ENCODE measurements around the gene VIPR2. TPM values are rescaled to one million over a fixed set of nuclear protein-coding genes. Genes with fewer than 3 reads are reported as not detected.
"Not testable (repeated sequence)": the region's sequence is repeated elsewhere in the genome, so short reads cannot be mapped to it uniquely, and the experiment has no call there.

Gene VIPR2
- polyA plus RNA-seq, 3 donors = 2.5 to 2.6 (median 2.5) TPM

DNA sequence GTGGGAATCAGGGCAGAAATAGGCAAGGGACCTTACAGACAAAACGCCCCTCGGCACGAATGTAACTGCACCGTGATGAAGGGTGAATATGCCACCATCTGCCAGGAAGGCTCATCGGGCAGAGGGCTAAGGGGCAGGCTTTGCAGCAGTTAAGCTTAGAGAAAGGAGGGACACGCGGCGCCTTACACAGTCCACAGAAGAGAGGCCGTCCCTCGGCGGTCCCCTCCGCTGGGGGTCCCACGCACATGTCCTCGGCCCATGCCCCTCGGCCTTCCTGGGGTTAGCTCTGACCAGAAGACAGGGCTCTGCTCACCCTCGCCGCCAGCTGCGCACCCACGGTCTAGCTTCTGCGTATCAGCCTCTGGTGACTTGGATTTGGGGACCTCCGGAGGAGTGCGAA, 147.2 kb downstream of the VIPR2 start:
- no peak for DNase-seq (ENCODE audit: low read depth in 3 of 3, low spot score in 2 of 3)

DNA sequence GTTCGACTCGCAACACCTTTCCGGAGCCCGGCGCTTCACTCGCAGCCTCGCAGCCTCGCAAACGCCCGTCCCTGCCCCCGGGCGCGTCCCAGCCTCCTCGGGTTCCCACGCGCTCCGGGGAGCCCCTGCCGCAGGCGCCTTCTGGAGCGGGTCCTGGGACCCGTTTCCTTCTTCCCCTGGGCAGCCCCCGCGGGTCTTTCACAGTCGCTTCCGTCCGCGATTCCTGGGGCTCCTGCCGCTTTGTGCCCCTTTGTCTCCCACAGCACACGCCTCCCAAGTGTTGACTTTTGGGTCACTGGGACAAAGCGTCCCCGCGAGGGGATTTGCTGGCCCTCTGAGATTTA, 147.6 kb downstream of the VIPR2 start:
- DNase-seq (ENCODE audit: low read depth in 3 of 3, low spot score in 2 of 3) = no peak

DNA sequence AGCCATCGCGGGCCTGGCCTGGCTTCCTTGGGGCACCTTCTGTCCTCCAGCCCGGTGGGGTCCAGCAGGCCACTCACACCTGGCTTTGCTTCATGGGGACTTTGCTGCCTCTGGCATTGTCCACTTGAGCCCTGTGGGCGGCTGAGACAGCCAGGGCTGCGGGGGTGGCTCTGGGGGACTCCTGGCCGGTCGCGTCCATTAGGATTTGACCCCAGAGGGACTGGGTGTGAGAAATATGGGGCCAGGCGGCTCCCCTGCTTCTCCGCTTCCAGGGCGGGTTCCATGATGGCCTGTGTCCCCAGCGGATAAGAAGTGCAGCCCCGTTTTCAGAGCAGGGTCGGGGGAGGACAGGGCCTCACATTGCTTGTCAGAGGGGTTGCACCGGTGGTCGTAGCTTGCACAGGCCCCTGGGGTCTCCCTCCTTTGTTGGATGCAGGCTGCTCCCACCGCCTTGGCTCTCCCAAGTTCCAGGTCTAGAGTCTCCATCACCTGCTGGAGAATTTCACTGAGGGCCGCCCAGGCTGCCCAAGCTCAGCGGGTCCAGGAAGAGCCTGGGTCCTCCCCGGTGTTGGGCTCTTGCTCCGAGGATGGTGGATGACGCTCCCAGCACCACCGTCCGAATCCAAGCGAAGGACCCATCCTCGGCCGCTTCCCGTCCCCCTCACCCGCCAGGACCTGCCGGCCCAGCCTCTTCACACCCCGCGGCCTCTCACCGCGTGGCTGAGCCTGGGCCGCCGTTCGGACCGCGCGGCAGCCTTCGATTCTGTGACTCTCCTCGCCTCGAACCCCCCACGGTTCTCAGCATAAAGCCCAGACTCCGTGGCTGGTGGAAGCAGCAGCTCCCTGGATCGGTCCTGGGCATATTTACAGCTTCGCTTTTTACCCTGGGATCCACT, 148.2 kb downstream of the VIPR2 start:
- no peak for DNase-seq (ENCODE audit: low read depth in 3 of 3, low spot score in 2 of 3)

DNA sequence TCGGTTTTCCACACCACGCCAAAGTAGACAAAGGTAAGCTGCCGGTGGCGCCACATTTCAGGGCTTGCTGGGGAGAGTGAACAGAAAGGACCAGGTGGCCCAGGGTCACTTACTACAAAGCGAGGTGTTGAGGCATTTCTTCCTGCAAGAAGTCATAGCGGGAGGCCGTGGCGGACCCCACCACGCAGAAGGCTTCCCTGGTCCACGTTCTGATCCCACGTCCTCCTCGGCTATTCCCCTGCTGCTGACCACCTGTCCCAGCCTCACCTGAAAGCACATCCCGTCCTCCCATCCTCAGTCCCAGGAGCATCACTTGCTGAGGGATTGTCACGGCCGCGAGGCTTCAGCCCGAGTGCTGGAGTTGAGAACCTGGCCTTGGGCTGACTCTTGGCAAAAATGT, 149.2 kb downstream of the VIPR2 start:
- DNase-seq (ENCODE audit: low read depth in 3 of 3, low spot score in 2 of 3) = no peak

DNA sequence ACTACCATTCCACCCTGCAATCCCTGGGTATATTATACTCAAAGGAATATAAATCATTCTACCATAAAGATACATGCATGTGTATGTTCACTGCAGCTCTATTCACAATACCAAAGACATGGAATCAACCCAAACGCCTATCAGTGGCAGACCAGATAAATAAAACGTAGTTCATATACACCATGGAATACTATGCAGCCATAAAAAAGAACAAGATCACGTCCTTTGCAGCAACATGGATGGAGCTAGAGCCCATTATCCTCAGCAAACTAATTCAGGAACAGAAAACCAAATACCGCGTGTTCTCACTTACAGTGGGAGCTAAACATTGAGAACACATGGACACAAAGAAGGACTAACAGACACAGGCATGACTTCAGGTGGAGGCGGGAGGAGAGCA, 150.0 kb downstream of the VIPR2 start:
- no peak for DNase-seq (ENCODE audit: low read depth in 3 of 3, low spot score in 2 of 3)

DNA sequence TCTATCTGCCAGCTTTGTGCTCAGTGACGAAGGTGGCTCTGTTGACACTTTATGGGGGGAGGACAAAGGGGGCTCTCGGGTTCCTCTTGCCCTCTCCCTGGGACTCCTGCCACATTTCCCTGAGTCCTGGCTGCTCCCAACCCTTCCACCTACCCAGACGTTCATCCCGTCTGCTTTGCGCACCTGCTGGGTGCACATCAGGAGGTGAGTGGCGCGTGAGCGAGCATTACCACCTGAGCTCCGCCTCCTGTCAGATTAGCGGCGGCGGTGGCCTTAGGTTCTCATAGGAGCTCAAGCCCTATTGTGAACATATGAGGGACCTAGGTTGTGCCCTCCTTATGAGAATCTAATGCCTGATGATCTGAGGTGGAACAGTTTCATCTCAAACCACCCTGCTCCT, 151.1 kb downstream of the VIPR2 start:
- no peak for DNase-seq (ENCODE audit: low read depth in 3 of 3, low spot score in 2 of 3)

DNA sequence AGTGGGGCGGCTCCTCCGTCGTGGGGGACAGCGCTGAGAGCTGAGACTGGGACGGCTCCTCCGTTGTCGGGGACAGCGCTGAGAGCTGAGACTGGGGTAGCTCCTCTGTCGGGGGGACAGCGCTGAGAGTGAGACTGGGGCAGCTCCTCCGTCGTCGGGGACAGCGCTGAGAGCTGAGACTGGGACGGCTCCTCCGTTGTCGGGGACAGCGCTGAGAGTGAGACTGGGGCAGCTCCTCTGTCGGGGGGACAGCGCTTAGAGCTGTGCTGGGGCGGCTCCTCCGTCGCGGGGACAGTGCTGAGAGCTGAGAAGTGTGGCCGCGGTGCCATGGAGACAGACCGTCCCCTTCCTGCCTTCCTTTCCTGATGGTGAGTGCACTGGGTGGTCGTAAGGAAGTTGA, 151.9 kb downstream of the VIPR2 start:
- no peak for DNase-seq (ENCODE audit: low read depth in 3 of 3, low spot score in 2 of 3)

DNA sequence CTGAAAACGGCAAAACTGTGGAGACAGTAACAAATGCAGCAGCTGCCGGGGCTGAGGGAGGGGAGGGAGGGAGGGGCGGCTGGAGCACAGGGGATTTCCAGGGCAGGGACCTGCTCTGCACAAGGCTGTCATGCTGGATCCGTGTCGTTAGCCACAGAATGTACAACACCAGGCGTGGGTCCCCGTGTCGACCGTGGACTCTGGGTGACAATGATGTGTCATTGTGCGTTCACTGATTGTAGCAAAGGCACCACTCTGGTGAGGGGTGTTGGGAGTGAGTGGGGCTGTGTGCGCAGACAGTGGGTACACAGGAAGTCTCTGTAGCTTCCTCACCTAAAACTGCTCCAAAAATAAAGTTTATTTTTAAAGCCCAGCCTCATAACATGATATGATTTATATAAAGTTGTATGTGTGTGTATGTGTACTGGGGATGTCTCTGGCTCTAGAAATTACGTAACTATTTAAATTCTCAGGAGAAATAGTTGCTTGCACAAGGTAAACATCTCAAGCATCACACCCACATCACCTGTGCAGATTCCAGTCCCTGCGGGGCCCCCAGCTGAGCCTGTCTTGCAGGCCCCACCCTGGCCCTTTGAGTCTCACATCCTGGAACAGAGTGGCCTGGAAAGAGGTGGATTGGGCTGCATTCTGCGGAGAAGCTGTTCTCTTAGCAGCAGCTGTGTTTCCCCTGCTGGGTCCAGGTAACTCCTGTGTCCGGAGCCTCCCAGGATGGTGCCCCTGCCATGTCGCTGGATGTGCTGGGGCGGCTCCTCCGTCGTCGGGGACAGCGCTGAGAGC, 152.6 kb downstream of the VIPR2 start:
- DNase-seq (ENCODE audit: low read depth in 3 of 3, low spot score in 2 of 3) = no peak

DNA sequence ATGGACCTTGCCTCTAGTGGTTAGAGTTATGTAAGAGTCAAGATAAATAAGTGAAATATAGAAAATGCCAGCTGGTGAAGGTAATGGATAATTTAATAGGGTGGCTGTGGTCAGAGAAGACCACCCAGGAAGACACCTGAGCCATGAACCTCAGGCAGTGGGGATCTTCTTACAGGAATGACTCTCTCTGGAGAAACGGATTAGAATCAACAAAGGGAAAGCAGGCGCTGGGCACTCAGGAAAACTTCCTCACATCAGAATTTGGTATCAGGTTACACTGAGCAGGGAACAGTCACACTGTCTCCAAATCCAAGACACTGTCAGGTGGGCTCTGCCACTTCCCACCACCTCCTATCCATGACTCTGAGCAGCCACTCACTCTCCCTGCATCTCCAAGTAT, 155.7 kb downstream of the VIPR2 start:
- no peak for DNase-seq (ENCODE audit: low read depth in 3 of 3, low spot score in 2 of 3)

DNA sequence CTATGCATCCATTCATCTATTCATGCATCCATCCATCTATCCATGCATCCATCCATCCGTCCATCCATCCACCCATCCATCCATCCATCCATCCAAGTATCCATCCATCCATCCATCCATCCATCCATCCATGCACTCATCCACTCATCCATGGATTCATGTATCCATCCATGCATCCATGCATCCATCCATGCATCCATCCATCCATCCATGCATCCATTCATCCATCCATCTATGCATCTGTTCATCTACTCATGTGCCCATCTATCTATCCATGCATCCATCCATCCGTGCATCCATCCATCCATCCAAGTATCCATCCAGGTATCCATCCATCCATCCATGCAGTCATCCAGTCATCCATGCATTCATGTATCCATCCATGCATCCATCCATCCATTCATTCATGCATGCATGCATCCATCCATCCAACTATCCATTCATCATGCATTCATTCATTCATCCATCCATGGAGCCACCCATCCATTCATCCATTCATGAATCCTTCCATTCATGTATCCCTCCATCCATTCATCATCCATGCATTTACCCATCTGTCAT, 156.3 kb downstream of the VIPR2 start:
- DNase-seq (ENCODE audit: low read depth in 3 of 3, low spot score in 2 of 3) = no peak

DNA sequence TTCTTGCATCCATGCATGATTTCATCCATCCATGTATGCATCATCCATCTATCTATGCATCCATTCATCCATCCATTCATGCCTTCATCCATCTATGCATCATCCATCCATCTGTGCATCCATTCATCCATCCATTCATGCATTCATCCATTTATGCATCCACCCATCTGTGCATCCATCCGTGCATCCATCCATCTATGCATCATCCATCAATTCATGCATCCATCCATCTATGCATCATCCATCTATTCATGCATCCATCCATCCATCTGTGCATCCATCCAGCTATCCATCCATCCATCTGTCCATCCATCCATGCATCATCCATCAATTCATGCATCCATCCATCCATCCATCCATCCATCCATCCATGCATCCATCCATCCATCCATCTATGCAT, 157.0 kb downstream of the VIPR2 start:
- no peak for DNase-seq (ENCODE audit: low read depth in 3 of 3, low spot score in 2 of 3)

DNA sequence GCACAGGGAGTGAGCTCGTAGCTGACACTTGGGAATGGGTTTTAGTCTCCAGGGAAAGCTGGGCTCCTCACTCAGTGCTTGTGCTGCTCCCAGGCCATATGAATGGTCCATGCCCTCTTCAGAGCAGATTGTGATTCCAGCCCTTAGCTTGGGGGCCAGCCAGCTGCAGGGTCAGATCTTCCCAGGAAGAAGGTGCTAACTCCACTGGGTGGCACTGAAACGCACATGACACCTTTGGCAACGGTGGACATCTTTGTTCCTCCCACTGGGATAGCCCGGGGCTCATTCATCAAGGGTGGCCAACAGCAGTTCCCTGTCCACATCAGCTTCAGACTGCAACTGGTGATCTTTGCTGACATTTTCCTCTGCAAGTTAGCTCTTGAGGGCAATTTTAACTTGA, 159.1 kb downstream of the VIPR2 start:
- DNase-seq (ENCODE audit: low read depth in 3 of 3, low spot score in 2 of 3) = no peak

DNA sequence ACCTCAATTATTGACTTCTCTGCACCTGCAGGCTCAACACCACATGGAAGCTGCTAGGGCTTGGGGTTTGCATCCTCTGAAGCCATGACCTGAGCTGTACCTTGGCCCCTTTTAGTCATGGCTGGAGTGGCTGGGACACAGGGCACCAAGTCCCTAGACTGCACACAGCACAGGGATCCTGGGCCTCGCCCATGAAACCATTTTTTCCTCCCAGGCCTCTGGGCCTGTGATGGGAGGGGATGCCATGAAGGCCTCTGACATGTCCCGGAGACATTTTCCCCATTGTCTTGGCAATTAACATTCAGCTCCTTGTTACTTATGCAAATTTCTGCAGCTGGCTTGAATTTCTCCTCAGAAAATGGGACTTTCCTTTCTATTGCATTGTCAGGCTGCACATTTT, 160.7 kb downstream of the VIPR2 start:
- not testable (repeated sequence) for DNase-seq (ENCODE audit: low read depth in 3 of 3, low spot score in 2 of 3)

DNA sequence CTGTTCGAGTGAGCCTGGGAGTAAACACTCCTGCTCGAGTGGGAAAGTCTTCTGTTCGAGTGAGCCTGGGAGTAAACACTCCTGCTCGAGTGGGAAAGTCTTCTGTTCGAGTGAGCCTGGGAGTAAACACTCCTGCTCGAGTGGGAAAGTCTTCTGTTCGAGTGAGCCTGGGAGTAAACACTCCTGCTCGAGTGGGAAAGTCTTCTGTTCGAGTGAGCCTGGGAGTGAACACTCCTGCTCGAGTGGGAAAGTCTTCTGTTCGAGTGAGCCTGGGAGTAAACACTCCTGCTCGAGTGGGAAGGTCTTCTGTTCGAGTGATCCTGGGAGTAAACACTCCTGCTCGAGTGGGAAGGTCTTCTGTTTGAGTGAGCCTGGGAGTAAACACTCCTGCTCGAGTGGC, 162.6 kb downstream of the VIPR2 start:
- not testable (repeated sequence) for DNase-seq (ENCODE audit: low read depth in 3 of 3, low spot score in 2 of 3)

DNA sequence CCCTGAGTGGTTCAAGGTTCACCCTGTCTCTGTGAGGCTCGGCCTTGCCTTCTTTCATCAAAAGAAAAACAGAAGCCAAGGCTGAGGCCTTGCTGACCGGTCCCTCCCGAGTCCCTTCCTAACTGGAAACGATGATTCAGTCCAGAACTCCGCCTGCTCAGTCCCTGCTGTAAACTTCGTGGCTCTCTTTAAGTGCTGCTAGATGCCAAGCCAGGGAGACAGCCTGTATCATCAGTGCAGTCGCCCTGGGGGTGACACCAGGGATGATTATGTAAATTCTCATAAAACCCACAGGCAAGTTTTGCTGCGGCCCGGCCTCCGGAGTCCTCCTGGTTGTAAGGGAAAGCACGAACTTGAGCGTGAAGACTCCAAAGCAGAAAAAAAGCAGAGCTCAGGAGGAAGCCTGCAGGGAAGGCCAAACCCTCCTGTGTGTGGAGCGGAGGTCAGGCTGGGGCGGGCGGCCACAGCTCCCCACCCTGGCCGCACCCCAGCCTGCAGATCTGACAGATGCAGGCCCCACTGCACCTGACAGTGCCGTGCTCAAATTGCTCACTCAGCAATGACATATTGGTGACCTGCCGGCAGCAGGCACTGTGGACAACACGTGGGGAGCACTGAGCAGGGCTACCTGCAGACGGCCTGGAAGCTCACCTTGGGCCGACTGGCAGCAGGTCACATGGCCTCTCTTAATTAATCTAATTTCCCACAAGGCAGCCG, 164.9 kb downstream of the VIPR2 start:
- no peak for DNase-seq (ENCODE audit: low read depth in 3 of 3, low spot score in 2 of 3)

DNA sequence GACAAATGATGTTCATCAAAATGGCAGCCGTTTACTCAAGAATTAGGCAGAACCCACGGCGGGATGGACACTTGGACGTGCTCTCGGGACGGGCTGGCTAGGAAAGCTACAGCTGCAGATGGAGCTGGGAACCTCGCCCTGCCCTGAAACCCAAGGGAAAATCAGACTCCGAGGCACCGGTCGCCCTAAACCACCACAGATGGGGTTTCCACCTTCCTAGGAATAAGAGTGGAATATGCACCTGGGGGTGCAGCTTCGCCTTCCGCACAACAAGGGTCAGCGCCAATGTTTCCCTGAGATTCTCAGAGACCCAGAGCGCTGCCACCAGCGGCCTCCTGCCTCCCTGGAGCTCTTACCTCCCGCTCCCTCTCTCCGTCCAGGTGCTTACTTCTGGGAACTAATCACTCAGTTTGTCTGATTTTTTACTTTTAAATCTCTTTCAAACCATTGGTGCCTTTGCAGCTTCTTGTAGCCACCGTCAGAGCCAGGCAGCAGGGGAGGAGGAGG, 165.6 kb downstream of the VIPR2 start:
- no peak for DNase-seq (ENCODE audit: low read depth in 3 of 3, low spot score in 2 of 3)

Measured in right renal cortex interstitium (tissue), 3 donors.